ENCODE results near the gene CEP131. TPM values are rescaled to one million over a fixed set of nuclear protein-coding genes. Genes with fewer than 3 reads are reported as not detected.
"Not testable (repeated sequence)": the region's sequence is repeated elsewhere in the genome, so short reads cannot be mapped to it uniquely, and the experiment has no call there.

The CEP131 gene
- total RNA-seq, 2 donors from 2014 or later: 4.7 to 9.5 TPM

- ATAC-seq: no peak
- no peak for DNase-seq
- intact Hi-C loops (cut with DNase I, micrococcal nuclease): no loop called here
Measured at GRCh38 chr17:81152288-81152828, 70.4 kb downstream of the CEP131 start.

- no peak for DNase-seq
- no peak for ATAC-seq
- intact Hi-C loops (cut with DNase I, micrococcal nuclease): no loop called here
Measured at GRCh38 chr17:81151278-81151677, 71.5 kb downstream of the CEP131 start.

- DNase-seq (no peak), ATAC-seq (no peak)
Measured at GRCh38 chr17:81150377-81151077, 72.2 kb downstream of the CEP131 start.

GRCh38 chr17:81148986-81149533 lies 73.7 kb downstream of the CEP131 start:
- ATAC-seq (no peak), DNase-seq (no peak)
- intact Hi-C loops (cut with DNase I, micrococcal nuclease): no loop called here

More at GRCh38 chr17:81150377-81151077, 72.2 kb downstream of the CEP131 start:
- intact Hi-C loops (cut with DNase I, micrococcal nuclease): no loop called here

- DNase-seq (no peak), ATAC-seq (no peak)
- intact Hi-C loops (cut with DNase I, micrococcal nuclease): no loop called here
Measured at GRCh38 chr17:81148571-81148970, 74.2 kb downstream of the CEP131 start.

GRCh38 chr17:81147701-81148100 lies 75.1 kb downstream of the CEP131 start:
- intact Hi-C loops (cut with DNase I, micrococcal nuclease): no loop called here
- DNase-seq (no peak), ATAC-seq (no peak)

GRCh38 chr17:81146208-81146607 lies 76.6 kb downstream of the CEP131 start:
- ATAC-seq; DNase-seq; intact Hi-C loops (cut with DNase I, micrococcal nuclease): not testable (repeated sequence)

GRCh38 chr17:81144423-81144781 lies 78.4 kb downstream of the CEP131 start:
- intact Hi-C loops (cut with DNase I, micrococcal nuclease): no loop called here
- ATAC-seq (no peak), DNase-seq (no peak)

- no peak for DNase-seq
- intact Hi-C loops (cut with DNase I, micrococcal nuclease): no loop called here
Measured at GRCh38 chr17:81143717-81144422, 78.9 kb downstream of the CEP131 start.

GRCh38 chr17:81143200-81143527 lies 79.6 kb downstream of the CEP131 start:
- ATAC-seq (peak; percentile 8), DNase-seq (no peak)
- intact Hi-C loops (cut with DNase I, micrococcal nuclease): no loop called here

More at GRCh38 chr17:81143717-81144422, 78.9 kb downstream of the CEP131 start:
- no peak for ATAC-seq

- intact Hi-C loops (cut with DNase I, micrococcal nuclease): no loop called here
- ATAC-seq (peak; percentile 91), DNase-seq (peak; percentile 79 to 86)
Measured at GRCh38 chr17:81142301-81143199, 80.2 kb downstream of the CEP131 start.

- intact Hi-C loops (cut with DNase I, micrococcal nuclease): no loop called here
- DNase-seq (no peak), ATAC-seq (no peak)
Measured at GRCh38 chr17:81140695-81141094, 82.1 kb downstream of the CEP131 start.

- ATAC-seq (no peak), DNase-seq (no peak)
- intact Hi-C loops (cut with DNase I, micrococcal nuclease): no loop called here
Measured at GRCh38 chr17:81140018-81140417, 82.7 kb downstream of the CEP131 start.

Other genes starting within 250 kb of the CEP131 start
- gene CHMP6, start 231.1 kb downstream of the CEP131 start, total RNA-seq: 10 to 100 TPM; 37.2 to 39.5 TPM
- 10 to 100 TPM; 20.8 to 22.7 TPM for gene BAIAP2, start 187.8 kb downstream of the CEP131 start, total RNA-seq
- gene PVALEF, start 57.5 kb downstream of the CEP131 start, total RNA-seq: not detected
- gene AATK, start 56.7 kb downstream of the CEP131 start, total RNA-seq: 10 to 100 TPM in 1 of 2 donors, 1 to 10 TPM in 1; 3.4 to 37.0 TPM
- gene TEPSIN, start 16.1 kb upstream of the CEP131 start, total RNA-seq: 10 to 100 TPM; 34.3 to 34.6 TPM
- 10 to 100 TPM; 23.2 to 29.9 TPM for gene NDUFAF8, start 16.4 kb upstream of the CEP131 start, total RNA-seq
- gene SLC38A10, start 72.3 kb upstream of the CEP131 start, total RNA-seq: 10 to 100 TPM; 84.7 to 86.7 TPM
- 10 to 100 TPM; 12.2 to 14.2 TPM for gene BAHCC1, start 172.5 kb upstream of the CEP131 start, total RNA-seq